D721Med (cell line): Measurements from ENCODE around the gene AXL.
"Not testable (repeated sequence)": the region's sequence is repeated elsewhere in the genome, so short reads cannot be mapped to it uniquely, and the experiment has no call there.

ENCODE experiments used
- DNase-seq: peaks from one replicate; pipeline ENCODE4 v3.0.0; 2011; ENCODE audit warnings: low spot score; ENCODE audit not compliant: insufficient read length
- FAIRE-seq: peaks from 2 replicates; lab custom pipeline; 2011; peaks lifted over from hg19 to GRCh38; lab: Jason Lieb, UNC
- TF ChIP-seq, protein P1 (sequence below): IDR thresholded peaks from 2 replicates; pipeline ENCODE4 v1.5.1; 2012; ENCODE audit warnings: mild to moderate bottlenecking, control low read depth; ENCODE audit not compliant: insufficient read depth; ENCODE audit errors: missing control alignments

Gene AXL

DNA sequence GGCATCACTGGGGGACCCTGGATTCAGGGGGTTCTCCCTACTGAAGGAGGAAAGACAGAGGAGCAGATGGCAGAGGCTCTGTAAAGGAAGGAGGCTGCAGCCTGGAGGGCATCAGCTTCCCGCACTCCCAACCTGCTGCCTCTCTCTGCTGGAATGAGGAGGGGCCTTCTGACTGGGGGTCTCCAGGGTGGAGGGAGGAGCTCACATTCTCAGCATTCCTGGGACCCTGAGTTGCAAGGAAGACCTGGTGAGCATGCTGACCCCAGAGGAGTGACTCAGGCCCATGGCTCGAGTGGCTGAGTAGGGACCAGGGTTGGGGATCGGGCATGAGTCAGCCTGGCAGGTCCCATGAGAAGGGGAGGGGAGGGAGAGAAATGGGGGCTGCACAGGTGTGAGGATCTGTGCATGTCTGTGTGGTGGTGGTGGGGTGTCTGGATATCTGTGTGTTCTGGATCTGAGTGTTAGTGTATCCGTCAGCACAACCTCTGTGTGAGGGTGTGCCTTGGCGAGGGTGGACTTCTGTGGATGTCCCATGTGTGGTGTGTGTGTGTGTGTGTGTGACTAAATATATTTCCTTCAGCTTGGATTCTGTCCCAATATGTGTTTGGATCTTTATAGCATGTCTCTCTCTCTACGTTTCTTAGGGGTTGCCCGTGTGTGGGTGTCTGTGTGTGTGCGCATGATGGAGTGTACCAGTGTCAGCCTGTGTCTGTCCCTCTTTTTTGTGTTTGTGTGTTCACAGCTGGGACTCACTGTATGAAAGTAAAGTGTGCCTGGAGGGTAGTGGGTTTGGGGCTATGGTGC lies 4.6 kb downstream of the AXL start:
- DNase-seq (no peak), FAIRE-seq (no peak)
- TF ChIP-seq, protein P1, sequence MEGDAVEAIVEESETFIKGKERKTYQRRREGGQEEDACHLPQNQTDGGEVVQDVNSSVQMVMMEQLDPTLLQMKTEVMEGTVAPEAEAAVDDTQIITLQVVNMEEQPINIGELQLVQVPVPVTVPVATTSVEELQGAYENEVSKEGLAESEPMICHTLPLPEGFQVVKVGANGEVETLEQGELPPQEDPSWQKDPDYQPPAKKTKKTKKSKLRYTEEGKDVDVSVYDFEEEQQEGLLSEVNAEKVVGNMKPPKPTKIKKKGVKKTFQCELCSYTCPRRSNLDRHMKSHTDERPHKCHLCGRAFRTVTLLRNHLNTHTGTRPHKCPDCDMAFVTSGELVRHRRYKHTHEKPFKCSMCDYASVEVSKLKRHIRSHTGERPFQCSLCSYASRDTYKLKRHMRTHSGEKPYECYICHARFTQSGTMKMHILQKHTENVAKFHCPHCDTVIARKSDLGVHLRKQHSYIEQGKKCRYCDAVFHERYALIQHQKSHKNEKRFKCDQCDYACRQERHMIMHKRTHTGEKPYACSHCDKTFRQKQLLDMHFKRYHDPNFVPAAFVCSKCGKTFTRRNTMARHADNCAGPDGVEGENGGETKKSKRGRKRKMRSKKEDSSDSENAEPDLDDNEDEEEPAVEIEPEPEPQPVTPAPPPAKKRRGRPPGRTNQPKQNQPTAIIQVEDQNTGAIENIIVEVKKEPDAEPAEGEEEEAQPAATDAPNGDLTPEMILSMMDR: no peak

DNA sequence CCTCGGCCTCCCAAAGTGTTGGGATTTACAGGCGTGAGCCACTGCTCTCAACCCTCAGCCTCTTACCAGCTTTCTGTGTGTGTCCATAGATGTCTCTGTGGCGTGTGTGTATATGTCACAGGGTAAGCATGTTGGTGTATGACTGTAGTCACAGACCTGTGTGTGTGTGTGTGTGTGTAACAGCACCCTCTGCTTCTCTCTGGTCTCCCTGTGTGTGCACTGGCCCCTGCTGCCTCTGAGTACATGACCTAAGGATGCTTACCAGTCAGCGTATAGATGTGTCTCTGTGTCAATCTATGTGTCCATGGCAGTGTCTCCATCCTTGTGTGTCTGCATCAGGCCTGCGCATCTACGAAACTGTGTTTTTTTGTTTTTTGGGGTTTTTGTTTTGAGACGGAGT lies 5.6 kb downstream of the AXL start:
- FAIRE-seq (no peak), DNase-seq (no peak)
- TF ChIP-seq, protein P1: no peak

DNA sequence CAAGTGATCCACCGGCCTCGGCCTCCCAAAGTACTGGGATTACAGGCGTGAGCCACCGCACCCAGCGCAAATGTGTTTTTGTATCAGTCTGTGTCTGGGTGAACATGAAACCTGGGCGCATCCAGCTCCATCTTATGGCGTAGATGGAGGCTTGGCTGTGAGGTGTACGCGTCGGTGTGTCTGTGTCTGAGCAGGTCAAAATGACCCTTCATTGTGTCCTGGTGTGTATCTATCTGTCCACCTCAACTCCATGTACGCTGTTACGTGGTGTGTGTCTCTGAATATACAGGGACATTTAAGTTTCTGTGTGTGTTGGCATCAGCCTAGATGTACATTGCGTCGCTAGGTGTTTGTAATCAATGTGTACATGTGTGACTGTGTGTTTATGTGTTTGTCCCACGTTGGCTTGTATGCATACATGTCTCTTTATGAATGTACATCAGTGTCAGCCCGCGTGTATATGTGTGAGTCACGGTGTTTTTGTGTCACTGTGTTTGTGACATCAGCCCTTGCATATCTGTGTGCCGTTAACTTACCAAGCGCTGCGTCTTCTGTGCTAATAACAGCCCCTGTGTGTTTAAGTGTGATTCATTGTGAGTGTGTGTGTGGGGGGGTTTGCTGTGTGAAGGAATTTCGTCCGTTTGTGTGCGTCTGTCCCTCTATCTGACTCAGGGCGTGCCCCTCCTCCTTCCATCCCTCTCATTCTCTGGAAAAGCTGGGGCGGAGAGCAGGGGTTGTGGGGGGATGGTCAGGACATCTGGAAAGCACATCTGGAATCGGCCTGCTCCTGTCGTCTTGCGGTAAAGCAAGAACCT lies 6.4 kb downstream of the AXL start:
- TF ChIP-seq, protein P1: no peak
- DNase-seq (no peak), FAIRE-seq (no peak)

DNA sequence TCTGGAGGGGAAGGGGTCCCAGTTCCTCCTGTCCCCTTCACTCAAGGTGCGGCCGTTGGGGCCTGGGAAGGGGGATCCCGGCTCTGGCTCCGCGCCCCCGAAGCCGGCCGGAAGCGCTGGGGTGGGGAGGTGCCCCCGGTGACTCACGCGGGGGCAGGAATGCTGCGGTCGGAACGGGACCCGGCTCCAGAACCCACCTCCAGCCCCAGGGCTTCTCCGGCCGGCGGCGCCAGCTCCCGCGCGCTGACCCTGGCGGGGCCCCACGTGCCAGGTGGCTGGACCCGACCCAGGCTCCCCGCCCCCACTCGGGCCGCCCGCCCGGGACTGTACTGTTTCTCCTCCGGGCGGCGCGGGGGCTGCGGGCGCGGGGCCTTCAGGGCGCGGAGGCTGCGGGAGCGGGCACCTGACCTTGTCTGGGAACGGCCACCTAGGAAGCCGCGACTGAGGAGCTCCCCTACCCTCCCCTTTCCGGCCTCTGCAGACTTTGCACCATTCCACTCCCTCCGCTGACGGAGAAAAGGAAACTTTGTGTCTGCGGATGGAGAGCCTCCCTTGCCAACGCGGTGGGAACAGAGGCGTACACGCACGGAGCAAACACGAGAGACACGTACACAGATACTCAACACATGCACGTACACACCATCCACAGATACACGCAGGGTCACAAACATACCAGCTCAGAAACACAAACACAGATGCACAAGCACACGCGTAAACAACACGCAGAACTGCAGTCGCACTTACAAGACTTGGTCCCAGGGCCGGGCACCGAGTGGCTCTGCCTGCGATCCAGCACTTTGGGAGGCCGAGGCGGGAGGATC lies 7.2 kb downstream of the AXL start:
- TF ChIP-seq, protein P1: no peak
- FAIRE-seq (no peak), DNase-seq (no peak)

DNA sequence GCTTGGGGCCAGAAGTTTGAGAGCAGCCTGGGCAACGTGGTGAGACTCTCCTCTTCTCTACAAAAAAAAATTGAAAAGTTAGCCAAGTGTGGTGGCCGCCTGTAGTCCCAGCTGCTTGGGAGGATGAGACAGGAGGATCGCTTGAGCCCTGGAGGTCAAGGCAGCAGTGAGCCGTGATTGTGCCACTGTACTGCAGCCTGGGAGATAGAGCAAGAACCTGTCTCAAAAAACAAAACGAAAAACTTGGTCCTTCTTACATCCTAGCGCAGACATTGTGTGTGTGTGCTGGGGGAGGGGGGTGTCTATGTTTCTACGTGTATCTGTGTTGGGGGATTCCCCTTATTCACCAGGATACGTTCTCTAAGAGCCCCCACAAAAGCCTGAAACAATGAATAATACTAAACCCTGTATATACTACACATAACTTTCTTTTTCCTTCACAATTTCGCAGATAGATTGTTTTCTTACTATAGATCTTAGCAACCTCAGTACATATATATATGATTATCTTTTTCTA lies 7.9 kb downstream of the AXL start:
- TF ChIP-seq, protein P1: no peak
- FAIRE-seq (no peak), DNase-seq (no peak)

DNA sequence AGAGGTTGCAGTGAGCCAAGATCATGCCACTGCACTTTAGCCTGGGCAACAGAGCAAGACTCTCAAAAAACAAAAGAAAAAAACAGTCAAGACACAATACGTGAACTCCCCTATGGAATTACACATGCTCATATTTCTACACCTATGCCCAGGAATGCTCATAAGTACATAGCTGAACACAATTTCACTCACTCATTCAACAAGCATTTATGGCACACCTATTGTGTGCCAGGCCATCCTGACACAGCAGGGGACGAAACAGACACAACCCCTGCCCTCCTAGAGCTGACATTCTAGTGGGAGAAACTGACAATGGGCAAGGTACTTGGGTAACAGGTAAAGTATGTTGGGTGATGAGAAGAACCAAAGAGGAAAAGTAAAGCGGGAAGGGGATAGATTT lies 9.5 kb downstream of the AXL start:
- FAIRE-seq: no peak
- TF ChIP-seq, protein P1: no peak
- no peak for DNase-seq

DNA sequence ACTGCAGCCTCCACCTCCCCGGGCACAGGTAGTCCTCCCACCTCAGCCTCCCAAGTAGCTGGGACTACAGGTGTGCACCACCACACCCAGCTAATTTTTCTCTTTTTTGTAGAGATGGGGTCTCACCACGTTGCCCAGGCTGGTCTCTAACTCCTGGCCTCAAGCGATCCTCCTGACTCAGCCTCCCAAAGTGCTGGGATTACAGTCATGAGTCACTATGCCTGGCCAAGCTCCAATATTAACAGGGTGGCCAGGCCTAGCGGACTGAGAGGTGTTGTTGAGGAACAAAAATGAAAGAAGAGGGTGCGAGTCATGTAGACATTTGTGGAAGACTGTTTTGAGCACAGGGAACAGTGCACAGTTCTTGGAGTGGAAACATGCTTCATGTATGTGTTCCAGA lies 10.3 kb downstream of the AXL start:
- DNase-seq, FAIRE-seq: not testable (repeated sequence)
